Activated B cell treated with CpG ODN at 0.5 μM for 24 hours (primary cell): ENCODE measurements around the gene ZBTB21. TPM values are rescaled to one million over a fixed set of nuclear protein-coding genes. Genes with fewer than 3 reads are reported as not detected.
A peak's percentile ranks its signal among the peaks of the same experiment; 100 is the strongest.

Experiments
- ATAC-seq: fragments of 200-7000 bp; cut with Tn5 transposase; one replicate; pipeline ENCODE4 v1.10.0; 2021; ENCODE audit warnings: low read depth, mild to moderate bottlenecking, moderate library complexity
- CTCF ChIA-PET: fragments of 350-600 bp; sonication (Branson Sonifier 250); formaldehyde crosslinking; loops from one replicate; lab custom pipeline; 2021; ENCODE audit warnings: antibody characterized with exemption; lab: Charles Lee
- POLR2A ChIA-PET: fragments of 350-600 bp; sonication (Branson Sonifier 250); formaldehyde crosslinking; loops from one replicate; lab custom pipeline; 2021; ENCODE audit warnings: antibody characterized with exemption; lab: Charles Lee
- DNase-seq: peaks from one replicate; pipeline ENCODE4 v3.0.0; 2022
- H3K27ac Mint-ChIP-seq: one replicate; pipeline ENCODE4 v1.8.0; 2020; ENCODE audit warnings: mixed read lengths
- H3K27me3 Mint-ChIP-seq: one replicate; pipeline ENCODE4 v1.8.0; 2021; ENCODE audit warnings: mixed read lengths
- H3K36me3 Mint-ChIP-seq: one replicate; pipeline ENCODE4 v1.8.0; 2021; ENCODE audit warnings: low read depth, mixed read lengths
- H3K4me1 Mint-ChIP-seq: one replicate; pipeline ENCODE4 v1.8.0; 2021; ENCODE audit warnings: mixed read lengths
- H3K4me3 Mint-ChIP-seq: one replicate; pipeline ENCODE4 v1.8.0; 2020; ENCODE audit warnings: mild to moderate bottlenecking, mixed read lengths
- H3K9me3 Mint-ChIP-seq: one replicate; pipeline ENCODE4 v1.8.0; 2020; ENCODE audit warnings: mixed read lengths
- intact Hi-C: fragments of 100-400 bp; cut with micrococcal nuclease; formaldehyde crosslinking; loops from one replicate; pipeline ENCODE4 v1.15.1; 2024
- total RNA-seq: library from RNA; stranded (reverse); gene quantifications from 2 replicates; pipeline ENCODE4 v1.2.3, GENCODE V29; 2022
- TF ChIP-seq, protein P1 (sequence below): fragments of 200-600 bp; IDR thresholded peaks from one replicate; pipeline ENCODE4 v1.8.0; 2022; ENCODE audit warnings: antibody characterized with exemption, mild to moderate bottlenecking

Gene ZBTB21
- total RNA-seq, 1 donor from 2014 or later, result 24.2 TPM

GRCh38 chr21:41957991-41958766 lies 52.0 kb downstream of the ZBTB21 start:
- H3K36me3 Mint-ChIP-seq, result no peaks in the 10 kb centered on the region
- H3K4me1 Mint-ChIP-seq, result peaks cover 28% of the 10 kb centered on the region
- no peaks in the 10 kb centered on the region for H3K9me3 Mint-ChIP-seq
- no peak for DNase-seq
- no peak overlapping the region for H3K4me3 Mint-ChIP-seq
- TF ChIP-seq, protein P1, sequence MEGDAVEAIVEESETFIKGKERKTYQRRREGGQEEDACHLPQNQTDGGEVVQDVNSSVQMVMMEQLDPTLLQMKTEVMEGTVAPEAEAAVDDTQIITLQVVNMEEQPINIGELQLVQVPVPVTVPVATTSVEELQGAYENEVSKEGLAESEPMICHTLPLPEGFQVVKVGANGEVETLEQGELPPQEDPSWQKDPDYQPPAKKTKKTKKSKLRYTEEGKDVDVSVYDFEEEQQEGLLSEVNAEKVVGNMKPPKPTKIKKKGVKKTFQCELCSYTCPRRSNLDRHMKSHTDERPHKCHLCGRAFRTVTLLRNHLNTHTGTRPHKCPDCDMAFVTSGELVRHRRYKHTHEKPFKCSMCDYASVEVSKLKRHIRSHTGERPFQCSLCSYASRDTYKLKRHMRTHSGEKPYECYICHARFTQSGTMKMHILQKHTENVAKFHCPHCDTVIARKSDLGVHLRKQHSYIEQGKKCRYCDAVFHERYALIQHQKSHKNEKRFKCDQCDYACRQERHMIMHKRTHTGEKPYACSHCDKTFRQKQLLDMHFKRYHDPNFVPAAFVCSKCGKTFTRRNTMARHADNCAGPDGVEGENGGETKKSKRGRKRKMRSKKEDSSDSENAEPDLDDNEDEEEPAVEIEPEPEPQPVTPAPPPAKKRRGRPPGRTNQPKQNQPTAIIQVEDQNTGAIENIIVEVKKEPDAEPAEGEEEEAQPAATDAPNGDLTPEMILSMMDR, result no peak
- CTCF ChIA-PET, result no interaction called here
- H3K27me3 Mint-ChIP-seq, result peaks cover 32% of the 10 kb centered on the region
- ATAC-seq, result no peak
- H3K27ac Mint-ChIP-seq, result no peak overlapping the region
- POLR2A ChIA-PET, result no interaction called here
- intact Hi-C loops, result loop anchor here (10.0 kb wide), 1 partner anchor 47 kb away; no protein-coding TSS in a partner anchor

DNA sequence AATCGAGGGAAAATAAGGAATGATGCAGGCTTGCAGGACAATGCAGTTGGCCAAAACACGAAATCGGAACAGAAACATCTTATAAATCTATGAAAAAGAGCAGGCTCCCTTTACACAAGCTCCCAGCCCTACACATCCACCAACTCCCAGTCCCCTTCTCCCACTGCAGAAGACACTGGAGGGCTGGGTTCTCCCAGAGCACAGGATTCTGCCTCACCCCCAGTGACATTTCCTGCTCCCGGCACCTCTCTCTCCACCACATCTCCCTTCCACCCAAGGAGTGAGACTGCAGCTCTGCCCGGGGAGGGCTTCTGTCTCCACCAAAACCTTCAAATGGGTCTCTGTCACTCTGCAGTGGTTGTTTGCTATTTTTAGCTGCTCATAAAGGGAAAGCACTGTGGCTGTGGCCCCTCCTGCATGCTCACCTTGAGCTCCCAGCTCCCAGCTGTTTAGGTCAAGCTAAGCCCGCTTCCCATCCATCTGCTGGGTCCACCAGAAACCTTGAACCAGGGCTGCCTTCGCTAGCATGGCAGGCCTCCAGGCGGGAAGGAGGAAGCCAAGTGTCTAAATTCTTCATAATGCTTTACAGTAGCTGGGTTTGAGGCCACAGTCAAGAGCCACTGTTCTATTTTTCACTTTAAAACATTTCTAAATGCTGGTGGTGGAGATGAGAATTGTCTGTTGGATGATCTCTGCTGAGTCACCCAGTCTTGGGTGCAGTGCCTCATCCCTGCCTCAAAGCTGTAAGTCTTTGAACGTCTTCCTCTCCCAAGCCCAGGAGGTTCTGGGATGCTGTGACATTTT lies 53.0 kb downstream of the ZBTB21 start:
- DNase-seq (no peak), ATAC-seq (no peak)
- Mint-ChIP-seq H3K9me3 (no peaks in the 10 kb centered on the region), H3K4me3 (no peak overlapping the region), H3K4me1 (peaks cover 31% of the 10 kb centered on the region), H3K27me3 (peaks cover 25% of the 10 kb centered on the region), H3K27ac (no peak overlapping the region), H3K36me3 (no peaks in the 10 kb centered on the region)
- intact Hi-C loops, result loop anchor here (10.0 kb wide), 1 partner anchor 48 kb away; no protein-coding TSS in a partner anchor
- TF ChIP-seq, protein P1, result no peak
- CTCF ChIA-PET, result no interaction called here
- POLR2A ChIA-PET, result interaction anchor here (0.6 kb wide), 1 partner anchor 52 kb away, joined by 4 read pairs; no protein-coding TSS in a partner anchor

DNA sequence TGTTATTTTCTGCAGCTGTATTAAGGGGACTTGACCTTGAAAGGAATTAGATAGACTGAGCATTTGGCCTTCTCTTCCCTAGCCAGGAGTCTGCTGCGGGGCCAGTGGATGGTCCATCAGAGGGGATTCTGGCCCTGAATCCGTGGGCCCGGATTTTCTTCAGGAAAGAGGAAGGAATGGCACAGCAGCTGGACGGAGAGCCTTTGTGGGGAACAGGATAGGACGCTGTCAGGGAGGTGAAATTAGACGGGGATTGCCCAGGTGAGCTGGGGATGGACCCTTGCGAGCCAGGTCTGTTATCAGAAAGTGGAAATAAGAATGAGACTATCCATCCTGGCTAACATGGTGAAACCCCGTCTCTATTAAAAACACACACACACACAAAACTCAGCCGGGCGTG lies 54.6 kb downstream of the ZBTB21 start:
- H3K4me1 Mint-ChIP-seq, result peaks cover 21% of the 10 kb centered on the region
- CTCF ChIA-PET, result interaction anchor here (0.9 kb wide), 1 partner anchor 162 kb away, joined by 3 read pairs; no protein-coding TSS in a partner anchor
- POLR2A ChIA-PET, result interaction anchor here (0.7 kb wide), 1 partner anchor 50 kb away, joined by 4 read pairs; no protein-coding TSS in a partner anchor
- H3K27me3 Mint-ChIP-seq, result peaks cover 17% of the 10 kb centered on the region
- no peak for DNase-seq
- no peak overlapping the region for H3K27ac Mint-ChIP-seq
- TF ChIP-seq, protein P1, result no peak
- no peaks in the 10 kb centered on the region for H3K9me3 Mint-ChIP-seq
- intact Hi-C loops, result loop anchor here (10.0 kb wide), 1 partner anchor 49 kb away; no protein-coding TSS in a partner anchor
- H3K36me3 Mint-ChIP-seq, result no peaks in the 10 kb centered on the region
- peak overlapping the region; percentile 41 for H3K4me3 Mint-ChIP-seq
- no peak for ATAC-seq

GRCh38 chr21:41954654-41955499 lies 55.3 kb downstream of the ZBTB21 start:
- TF ChIP-seq, protein P1, result no peak
- DNase-seq (no peak), ATAC-seq (no peak)
- ChIA-PET CTCF (interaction anchor here (0.9 kb wide), 1 partner anchor 163 kb away, joined by 3 read pairs; no protein-coding TSS in a partner anchor), POLR2A (interaction anchor here (0.7 kb wide), 1 partner anchor 50 kb away, joined by 4 read pairs; no protein-coding TSS in a partner anchor)
- Mint-ChIP-seq H3K27ac (no peak overlapping the region), H3K9me3 (no peaks in the 10 kb centered on the region), H3K36me3 (no peaks in the 10 kb centered on the region), H3K4me1 (peaks cover 21% of the 10 kb centered on the region), H3K4me3 (peak overlapping the region; percentile 62), H3K27me3 (peaks cover 17% of the 10 kb centered on the region)
- intact Hi-C loops, result loop anchor here (10.0 kb wide), 1 partner anchor 50 kb away; no protein-coding TSS in a partner anchor
